NCI-H345 treated with DMSO at 0.1 percent for 48 hours (cell line): ENCODE data around the gene KLF11.
"Not testable (repeated sequence)": the region's sequence is repeated elsewhere in the genome, so short reads cannot be mapped to it uniquely, and the experiment has no call there.

ENCODE experiments used
- DNase-seq: peaks from one replicate; lab custom pipeline; 2025; ENCODE audit not compliant: unreplicated experiment; lab: John Stamatoyannopoulos, UW

KLF11 gene

GRCh38 chr2:10022966-10023662 lies 20.2 kb upstream of the KLF11 start:
- DNase-seq = no peak

- DNase-seq = no peak
Measured at GRCh38 chr2:10026940-10027569, 16.3 kb upstream of the KLF11 start.

DNA sequence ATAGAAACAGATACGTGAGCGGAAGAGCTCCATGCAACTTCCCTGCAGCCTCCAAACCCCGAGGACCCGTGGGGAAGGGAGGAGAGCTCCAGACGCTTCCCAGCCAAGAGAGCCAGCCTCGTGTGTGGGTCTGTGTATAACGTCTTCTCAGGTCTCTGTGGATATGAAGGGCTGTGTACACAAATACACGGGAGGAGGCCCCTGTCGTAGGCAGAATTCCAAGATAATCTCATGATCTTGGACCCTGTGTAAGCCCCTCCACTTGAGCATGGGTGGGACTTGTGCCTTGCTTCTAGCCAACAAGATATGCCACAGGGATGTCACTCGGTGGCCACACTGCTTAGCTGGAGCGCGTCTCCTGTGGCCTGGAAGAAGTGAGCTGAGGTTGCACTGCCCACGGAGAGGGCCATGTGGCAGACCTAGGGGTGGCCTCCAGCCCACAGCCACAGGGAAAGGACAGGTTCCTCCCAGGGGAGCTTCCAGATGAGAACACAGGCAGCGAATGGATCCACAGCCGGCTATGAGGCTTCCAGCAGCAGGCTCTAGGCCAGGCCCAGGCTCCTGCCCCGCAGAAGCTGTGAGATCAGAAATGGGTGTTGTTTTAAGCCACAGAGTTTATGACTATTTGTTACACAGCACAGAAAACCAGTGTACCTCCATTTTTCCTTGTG lies 15.6 kb upstream of the KLF11 start:
- no peak for DNase-seq

- DNase-seq = no peak
Measured at GRCh38 chr2:10028407-10028987, 14.9 kb upstream of the KLF11 start.

GRCh38 chr2:10028988-10029874 lies 14.1 kb upstream of the KLF11 start:
- DNase-seq = no peak

- no peak for DNase-seq
Measured at GRCh38 chr2:10029875-10030223, 13.5 kb upstream of the KLF11 start.

GRCh38 chr2:10030311-10030736 lies 13.0 kb upstream of the KLF11 start:
- DNase-seq = no peak

DNA sequence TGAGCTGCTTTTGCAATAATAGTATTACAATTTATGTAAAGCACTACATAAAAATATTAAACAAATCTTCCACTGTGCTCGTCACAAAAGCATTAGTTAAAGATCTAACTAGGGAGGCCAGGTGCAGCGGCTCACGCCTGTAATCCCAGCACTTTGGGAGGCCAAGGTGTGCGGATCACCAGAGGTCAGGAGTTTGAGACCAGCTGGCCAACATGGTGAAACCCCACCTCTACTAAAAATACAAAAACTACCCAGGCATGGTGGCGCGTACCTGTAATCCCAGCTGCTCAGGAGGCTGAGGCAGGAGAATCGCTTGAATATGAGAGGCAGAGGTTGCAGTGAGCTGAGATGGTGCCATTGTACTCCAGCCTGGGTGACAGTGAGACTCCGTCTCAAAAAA lies 12.6 kb upstream of the KLF11 start:
- not testable (repeated sequence) for DNase-seq

DNA sequence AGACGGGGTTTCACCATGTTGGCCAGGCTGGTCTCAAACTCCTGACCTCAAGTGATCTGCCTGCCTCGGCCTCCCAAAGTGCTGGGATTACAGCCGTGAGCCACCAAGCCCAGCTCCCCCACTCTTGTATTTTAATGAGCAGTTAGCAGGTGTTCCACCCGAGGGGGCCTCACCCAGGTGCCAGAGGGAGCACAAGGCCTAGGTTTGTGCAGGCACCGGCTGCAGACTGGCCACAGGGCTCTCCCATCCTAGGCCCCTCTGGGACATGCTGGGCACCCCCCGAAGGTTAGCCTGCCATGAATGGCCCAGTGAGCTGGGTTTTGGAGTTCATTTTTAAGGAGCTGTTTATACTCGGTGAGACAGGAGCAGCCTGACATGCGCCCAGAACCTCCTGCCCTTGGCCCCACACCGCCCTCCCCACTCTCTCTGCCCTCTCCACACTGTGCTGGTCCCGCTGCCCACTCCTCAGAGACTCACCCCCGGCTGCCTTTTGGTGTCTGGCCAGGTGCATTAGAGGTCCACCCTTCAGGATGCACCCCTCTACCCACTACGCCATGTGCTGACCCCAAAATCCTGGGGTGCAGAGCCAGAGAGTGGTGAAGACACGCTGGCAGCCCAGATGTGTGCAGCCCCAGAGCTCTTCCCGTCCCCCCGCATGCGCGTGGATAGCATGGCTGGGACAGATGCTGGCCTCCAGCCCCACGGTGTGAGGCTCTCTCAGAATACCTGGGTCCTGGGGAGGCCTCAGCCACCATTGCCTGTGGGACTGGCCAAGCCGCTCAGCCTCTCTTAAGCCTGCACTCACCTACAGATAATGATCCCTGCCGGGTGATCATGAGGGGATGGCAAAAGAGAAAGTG lies 11.2 kb upstream of the KLF11 start:
- DNase-seq = no peak

- DNase-seq = no peak
Measured at GRCh38 chr2:10032746-10033105, 10.6 kb upstream of the KLF11 start.

DNA sequence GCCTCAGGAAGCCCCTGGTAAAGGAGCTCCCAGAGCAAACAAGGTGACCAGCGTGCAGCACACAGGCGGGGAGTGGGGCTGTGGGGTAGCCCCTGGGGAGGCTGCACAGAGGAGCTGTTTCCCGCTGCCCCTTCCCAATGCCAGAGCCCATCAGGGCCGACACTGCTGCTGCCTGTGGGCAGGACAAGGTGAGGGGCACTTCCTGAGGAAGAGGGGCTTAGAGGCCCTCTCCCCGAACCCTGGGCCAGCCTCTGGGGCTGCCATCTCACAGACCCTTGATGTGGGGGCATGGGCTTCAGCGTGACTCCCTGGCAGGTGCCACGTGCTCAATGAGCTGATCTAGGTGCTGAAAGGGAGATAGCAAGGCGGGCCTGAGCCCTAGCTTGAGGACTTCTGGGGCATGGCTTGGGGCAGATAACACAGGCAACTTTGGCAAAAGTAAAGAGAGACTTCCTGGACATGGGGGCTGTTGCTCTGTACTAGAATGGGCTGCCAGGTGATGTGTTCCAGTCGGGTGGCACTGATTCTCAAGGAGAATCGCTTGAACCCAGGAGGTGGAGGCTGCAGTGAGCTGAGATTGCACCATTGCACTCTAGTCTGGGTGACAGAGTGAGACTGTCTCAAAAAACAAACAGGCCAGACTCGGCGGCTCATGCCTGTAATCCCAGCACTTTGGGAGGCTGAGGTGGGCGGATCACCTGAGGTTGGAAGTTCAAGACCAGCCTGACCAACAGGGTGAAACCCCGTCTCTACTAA lies 9.9 kb upstream of the KLF11 start:
- no peak for DNase-seq

- DNase-seq = no peak
Measured at GRCh38 chr2:10034333-10035052, 8.9 kb upstream of the KLF11 start.

GRCh38 chr2:10035053-10035422 lies 8.3 kb upstream of the KLF11 start:
- DNase-seq = no peak

GRCh38 chr2:10035633-10036032 lies 7.7 kb upstream of the KLF11 start:
- no peak for DNase-seq

DNA sequence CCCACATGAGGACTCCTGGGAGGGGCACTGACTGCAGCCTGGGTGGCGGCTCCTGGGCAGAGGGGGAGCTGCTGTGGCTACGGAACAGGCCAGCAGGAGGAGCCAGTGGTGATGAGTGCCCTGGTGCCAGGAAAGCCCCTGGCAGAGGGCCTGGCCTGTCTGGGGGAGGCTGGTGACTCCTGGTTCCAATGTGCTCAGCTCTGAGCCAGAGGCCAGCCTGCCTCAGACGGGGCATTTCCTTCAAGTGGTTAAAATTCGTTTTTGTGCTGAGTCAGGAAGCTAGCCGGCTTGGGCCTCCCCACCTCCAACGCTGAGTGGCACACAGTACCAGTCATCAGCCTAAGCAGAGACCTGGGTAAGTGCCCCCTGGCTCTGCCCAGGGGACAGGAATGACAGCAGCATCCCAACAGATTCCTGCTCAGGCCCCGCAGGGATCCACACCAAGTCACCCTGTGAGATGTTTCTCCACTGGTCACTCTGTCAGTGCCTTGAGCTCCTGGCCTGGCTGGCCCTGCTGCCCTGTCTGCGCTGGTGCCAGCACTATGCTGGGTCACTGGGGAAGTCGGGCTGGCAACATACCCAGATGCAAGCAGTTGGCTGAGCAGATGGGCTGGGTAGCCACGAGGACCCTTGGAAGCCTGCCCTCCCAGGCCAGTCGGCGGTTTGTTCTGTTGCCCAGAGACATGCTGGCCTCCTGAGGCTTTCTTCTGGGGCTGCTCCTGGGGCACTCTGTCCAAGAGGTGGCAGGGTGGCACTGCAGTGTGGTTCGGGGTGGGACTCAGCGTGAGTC lies 7.1 kb upstream of the KLF11 start:
- DNase-seq = no peak

DNA sequence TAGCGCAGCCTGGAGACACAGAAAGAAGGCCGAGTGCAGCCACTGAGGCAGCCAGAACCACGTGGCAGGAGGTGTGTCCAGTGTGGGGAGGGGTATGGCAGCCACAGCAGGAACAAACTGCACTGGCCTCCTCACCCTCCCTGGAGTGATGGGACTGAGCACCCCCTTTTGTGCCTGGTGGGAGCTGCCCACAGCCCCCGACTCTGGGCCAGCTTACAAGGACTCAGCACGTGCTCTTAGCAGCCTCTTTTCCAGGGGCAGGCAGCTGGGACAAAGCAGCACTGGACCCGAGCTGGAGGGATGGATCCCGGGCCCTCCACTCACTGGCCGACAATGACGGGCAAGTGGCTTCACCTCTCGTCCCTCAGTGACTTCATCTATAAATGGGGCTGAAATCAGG lies 5.2 kb upstream of the KLF11 start:
- DNase-seq = no peak

GRCh38 chr2:10038716-10039115 lies 4.6 kb upstream of the KLF11 start:
- no peak for DNase-seq
